GM12878 (cell line): Measurements from ENCODE around the gene STAB2. TPM values are rescaled to one million over a fixed set of nuclear protein-coding genes. Genes with fewer than 3 reads are reported as not detected.

Experiments used
- ATAC-seq: fragments of 200-7000 bp; cut with Tn5 transposase; 3 replicates; pipeline ENCODE4 v1.9.1; 2020; ENCODE audit warnings: mild to moderate bottlenecking, moderate library complexity
- BruUV-seq: library from RNA; stranded (reverse); fragments of 400-500 nt; replicated peaks from 2 replicates; lab custom pipeline; 2021; lab: Mats Ljungman, UMichigan
- CTCF ChIA-PET: fragments of 300-600 bp; sonication (Branson Sonifier 250); formaldehyde crosslinking; extraction: SDS; loops from one replicate; lab custom pipeline; 2021; ENCODE audit warnings: inconsistent platforms; lab: Yijun Ruan, JAX
- POLR2A ChIA-PET: fragments of 350-600 bp; formaldehyde crosslinking; extraction: SDS; loops from one replicate; lab custom pipeline; 2021; ENCODE audit warnings: inconsistent platforms; lab: Charles Lee
- RAD21 ChIA-PET: fragments of 300-600 bp; sonication (Branson Sonifier 250); formaldehyde crosslinking; loops from one replicate; lab custom pipeline; 2023; ENCODE audit warnings: antibody characterized with exemption; ENCODE audit not compliant: unreplicated experiment; lab: Charles Lee
- SMC1A ChIA-PET: fragments of 300-600 bp; sonication (Branson Sonifier 250); formaldehyde crosslinking; loops from one replicate; lab custom pipeline; 2023; ENCODE audit not compliant: unreplicated experiment, uncharacterized antibody; lab: Charles Lee
- DNase-seq: peaks from one replicate; pipeline ENCODE4 v3.0.0-alpha.2; 2011; ENCODE audit warnings: low read depth, low spot score
- FAIRE-seq: peaks from 3 replicates; lab custom pipeline; 2011; peaks lifted over from hg19 to GRCh38; lab: Jason Lieb, UNC
- H2AFZ ChIP-seq: 2 replicates; pipeline ENCODE4 v1.6.0; 2011; ENCODE audit warnings: low read depth, low read length, control low read depth; ENCODE audit not compliant: control insufficient read depth
- H3K27ac ChIP-seq: 2 replicates; pipeline ENCODE4 v1.5.1; 2011; ENCODE audit warnings: control low read depth; ENCODE audit not compliant: control insufficient read depth, insufficient read depth
- H3K27me3 ChIP-seq, 2 experiments: replicated peaks in 1 of 2; 2 replicates each; pipeline versions ENCODE4 v1.6.0 to v1.6.1; 2011; ENCODE audit warnings: low read length in 1 of 2; ENCODE audit not compliant: control insufficient read depth in 2 of 2, insufficient read depth in 2 of 2
- H3K36me3 ChIP-seq, 2 experiments: 2 replicates each; pipeline ENCODE4 v1.5.1; 2011; ENCODE audit warnings: low read length in 1 of 2; ENCODE audit not compliant: control insufficient read depth in 2 of 2, insufficient read depth in 2 of 2
- H3K4me1 ChIP-seq: 2 replicates; pipeline ENCODE4 v1.6.1; 2011; ENCODE audit warnings: mild to moderate bottlenecking, low read length, moderate library complexity, mixed read lengths; ENCODE audit not compliant: control insufficient read depth, insufficient read depth
- H3K4me2 ChIP-seq: 2 replicates; pipeline ENCODE4 v1.6.0; 2011; ENCODE audit warnings: control low read depth; ENCODE audit not compliant: control insufficient read depth, insufficient read depth
- H3K4me3 ChIP-seq: fragments of 200-600 bp; sonication (generic); 2 replicates; pipeline ENCODE4 v1.5.1; 2016
- H3K79me2 ChIP-seq: 2 replicates; pipeline ENCODE4 v1.6.0; 2011; ENCODE audit warnings: low read length; ENCODE audit not compliant: control insufficient read depth, insufficient read depth
- H3K9ac ChIP-seq: 2 replicates; pipeline ENCODE4 v1.8.0; 2011; ENCODE audit warnings: low read length, control low read depth, mixed read lengths; ENCODE audit not compliant: control insufficient read depth, insufficient read depth
- H3K9me3 ChIP-seq: replicated peaks from 3 replicates; pipeline ENCODE4 v1.5.1; 2011; ENCODE audit warnings: mild to moderate bottlenecking, low read length; ENCODE audit not compliant: control insufficient read depth, insufficient read depth
- H4K20me1 ChIP-seq: 2 replicates; pipeline ENCODE4 v1.6.0; 2011; ENCODE audit not compliant: control insufficient read depth, insufficient read depth
- CEBPZ ChIP-seq: fragments of 150-350 bp; IDR thresholded peaks from 2 replicates; pipeline ENCODE4 v1.6.1; 2016; ENCODE audit warnings: low read depth, low read length
- KAT2A ChIP-seq: conservative IDR thresholded peaks from 2 replicates; pipeline ENCODE4 v1.6.1; 2011; ENCODE audit warnings: low read depth, low read length; ENCODE audit not compliant: control insufficient read depth
- PAX5 ChIP-seq: IDR thresholded peaks from 2 replicates; pipeline ENCODE4 v1.6.1; 2011; ENCODE audit warnings: low read depth, low read length, borderline replicate concordance
- WGBS: methylation state at CpG from one replicate; pipeline ENCODE4 v1.1.6; 2016; ENCODE audit warnings: low lambda C conversion rate; ENCODE audit not compliant: insufficient replicate concordance, insufficient coverage; ENCODE audit errors: missing lambda C conversion rate; 5-methylcytosine and 5-hydroxymethylcytosine counted together
- in situ Hi-C: fragments of 300-500 bp; cut with MboI; formaldehyde crosslinking; loops from 9 replicates; pipeline ENCODE4 v1.14.3; 2018; ENCODE audit warnings: mixed read lengths
- intact Hi-C: fragments of 100-400 bp; cut with micrococcal nuclease; formaldehyde crosslinking; loops from one replicate; pipeline ENCODE4 v1.14.2; 2022; ENCODE audit not compliant: unreplicated experiment
- polyA plus RNA-seq, 11 experiments: library from polyadenylated mRNA; depleted of rRNA in 4 of 11; unstranded in 6 of 11; stranded (reverse) in 5 of 11; fragments of >200 nt; fragmentation: Nextera tagmentation in 4 of 11; fragmentation: Illumina TruSeq in 1 of 11; extraction: Ambion mirVana in 4 of 11; extraction: Trizol in 1 of 11; gene quantifications; 1 replicate in 1 of 11; 2 replicates in 10 of 11; pipeline versions ENCODE4 v1.2.1 to v1.2.3, GENCODE V29; 2011 to 2016; ENCODE audit warnings: inconsistent platforms in 2 of 11, missing spikeins in 2 of 11, low read depth in 1 of 11
- total RNA-seq, 4 experiments: library from RNA; depleted of rRNA in 3 of 4; stranded (reverse); fragments of >200 nt in 3 of 4; fragmentation: Illumina TruSeq in 1 of 4; extraction: Trizol in 1 of 4; gene quantifications; 2 replicates each; pipeline versions ENCODE4 v1.2.1 to v1.2.3, GENCODE V29; 2013 to 2021

Gene STAB2
- total and polyA plus RNA-seq, 10 of the 15 experiments (the other 5 are each of a cell fraction or from before 2014, with no cell fraction given): 0.37 TPM; not detected in 9

GRCh38 chr12:103803847-103804246, 216.8 kb downstream of the STAB2 start:
- WGBS: 100% methylated on average over 1 of the region's 1 CpG
- Histone ChIP-seq H3K79me2 (no peaks in the 10 kb centered on the region), H4K20me1 (no peaks in the 10 kb centered on the region), H3K4me3 (no peak overlapping the region), H3K4me2 (no peak overlapping the region), H3K27me3 (no peaks in the 10 kb centered on the region), H3K4me1 (no peaks in the 10 kb centered on the region), H3K27ac (no peak overlapping the region), H3K9me3 (no peaks in the 10 kb centered on the region), H3K9ac (no peak overlapping the region), H2AFZ (no peak overlapping the region), H3K36me3 (no peaks in the 10 kb centered on the region; a peak in 3 of 4 replicates)
- ChIA-PET CTCF (no interaction called here), POLR2A (no interaction called here), SMC1A (no interaction called here), RAD21 (no interaction called here)
- DNase-seq (no peak), ATAC-seq (no peak), FAIRE-seq (no peak)
- intact Hi-C loops: no loop called here
- in situ Hi-C loops: no loop called here
- no TSS peak for BruUV-seq
- TF ChIP-seq KAT2A (no peak), CEBPZ (no peak), PAX5 (no peak)
